Hepatocyte (in vitro differentiated cells): Measurements from ENCODE around the gene FEM1A. TPM values are rescaled to one million over a fixed set of nuclear protein-coding genes. Genes with fewer than 3 reads are reported as not detected.
A peak's percentile ranks its signal among the peaks of the same experiment; 100 is the strongest.
"Not testable (repeated sequence)": the region's sequence is repeated elsewhere in the genome, so short reads cannot be mapped to it uniquely, and the experiment has no call there.

Source experiments
- DNase-seq: peaks from one replicate; pipeline ENCODE4 v3.0.0-alpha.2; 2016; ENCODE audit warnings: low spot score
- H2AFZ ChIP-seq: fragments of 200-600 bp; sonication (generic); 2 replicates; pipeline ENCODE4 v1.6.0; 2016; ENCODE audit warnings: antibody characterized with exemption, mild to moderate bottlenecking
- H3K27ac ChIP-seq: fragments of 200-600 bp; sonication (generic); 2 replicates; pipeline ENCODE4 v1.5.1; 2016; ENCODE audit warnings: mild to moderate bottlenecking
- H3K27me3 ChIP-seq: fragments of 200-600 bp; sonication (generic); 2 replicates; pipeline ENCODE4 v1.6.1; 2016
- H3K36me3 ChIP-seq: fragments of 200-600 bp; sonication (generic); replicated peaks from 2 replicates; pipeline ENCODE4 v1.5.1; 2016; ENCODE audit warnings: low read depth; ENCODE audit not compliant: insufficient read depth
- H3K4me1 ChIP-seq: fragments of 200-600 bp; sonication (generic); 2 replicates; pipeline ENCODE4 v1.5.1; 2016; ENCODE audit warnings: mild to moderate bottlenecking, moderate library complexity; ENCODE audit not compliant: insufficient read depth
- H3K4me2 ChIP-seq: fragments of 200-600 bp; sonication (generic); 2 replicates; pipeline ENCODE4 v1.6.0; 2016
- H3K4me3 ChIP-seq: fragments of 200-600 bp; sonication (generic); 2 replicates; pipeline ENCODE4 v1.5.1; 2016; ENCODE audit warnings: mild to moderate bottlenecking
- H3K79me2 ChIP-seq: fragments of 200-600 bp; sonication (generic); 2 replicates; pipeline ENCODE4 v1.6.0; 2017; ENCODE audit warnings: mild to moderate bottlenecking
- H3K9me2 ChIP-seq: fragments of 200-600 bp; sonication (generic); replicated peaks from 2 replicates; pipeline ENCODE4 v1.6.0; 2017; ENCODE audit warnings: mild to moderate bottlenecking; ENCODE audit not compliant: insufficient read depth
- H3K9me3 ChIP-seq: fragments of 200-600 bp; sonication (generic); 2 replicates; pipeline ENCODE4 v1.5.1; 2016; ENCODE audit warnings: low read depth, mild to moderate bottlenecking
- H4K20me1 ChIP-seq: fragments of 200-600 bp; sonication (generic); 2 replicates; pipeline ENCODE4 v1.6.0; 2016; ENCODE audit warnings: mild to moderate bottlenecking; ENCODE audit not compliant: insufficient read depth, poor library complexity, severe bottlenecking
- EZH2 ChIP-seq: fragments of 200-600 bp; sonication (generic); IDR thresholded peaks from 2 replicates; pipeline ENCODE4 v1.6.1; 2016; ENCODE audit warnings: antibody characterized with exemption, mild to moderate bottlenecking, borderline replicate concordance
- EZH2phosphoT487 ChIP-seq: fragments of 200-600 bp; sonication (generic); IDR thresholded peaks from one replicate; pipeline ENCODE4 v1.6.1; 2018; ENCODE audit warnings: antibody characterized with exemption, mild to moderate bottlenecking, low read depth, moderate library complexity; ENCODE audit not compliant: unreplicated experiment, severe bottlenecking
- WGBS: methylation state at CpG from one replicate; pipeline ENCODE4 v1.1.6; 2016; ENCODE audit warnings: low lambda C conversion rate; ENCODE audit errors: missing lambda C conversion rate; 5-methylcytosine and 5-hydroxymethylcytosine counted together
- polyA plus RNA-seq: library from polyadenylated mRNA; unstranded; fragments of >200 nt; fragmentation: Nextera tagmentation; extraction: Ambion mirVana; gene quantifications from 2 replicates; pipeline ENCODE4 v1.2.1, GENCODE V29; 2016
- total RNA-seq: library from RNA; depleted of rRNA; stranded (reverse); fragments of >200 nt; gene quantifications from 2 replicates; pipeline ENCODE4 v1.2.3, GENCODE V29; 2014
- TF ChIP-seq, protein P1 (sequence below): fragments of 200-600 bp; sonication (generic); IDR thresholded peaks from 2 replicates; pipeline ENCODE4 v1.5.1; 2016; ENCODE audit warnings: antibody characterized with exemption, mild to moderate bottlenecking; ENCODE audit not compliant: poor library complexity

FEM1A gene, protein sequence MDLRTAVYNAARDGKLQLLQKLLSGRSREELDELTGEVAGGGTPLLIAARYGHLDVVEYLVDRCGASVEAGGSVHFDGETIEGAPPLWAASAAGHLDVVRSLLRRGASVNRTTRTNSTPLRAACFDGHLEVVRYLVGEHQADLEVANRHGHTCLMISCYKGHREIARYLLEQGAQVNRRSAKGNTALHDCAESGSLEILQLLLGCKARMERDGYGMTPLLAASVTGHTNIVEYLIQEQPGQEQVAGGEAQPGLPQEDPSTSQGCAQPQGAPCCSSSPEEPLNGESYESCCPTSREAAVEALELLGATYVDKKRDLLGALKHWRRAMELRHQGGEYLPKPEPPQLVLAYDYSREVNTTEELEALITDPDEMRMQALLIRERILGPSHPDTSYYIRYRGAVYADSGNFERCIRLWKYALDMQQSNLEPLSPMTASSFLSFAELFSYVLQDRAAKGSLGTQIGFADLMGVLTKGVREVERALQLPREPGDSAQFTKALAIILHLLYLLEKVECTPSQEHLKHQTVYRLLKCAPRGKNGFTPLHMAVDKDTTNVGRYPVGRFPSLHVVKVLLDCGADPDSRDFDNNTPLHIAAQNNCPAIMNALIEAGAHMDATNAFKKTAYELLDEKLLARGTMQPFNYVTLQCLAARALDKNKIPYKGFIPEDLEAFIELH
- total RNA-seq (8.3 and 9.2 TPM in 2 replicates), polyA plus RNA-seq (1.2 and 1.3 TPM in 2 replicates)

DNA sequence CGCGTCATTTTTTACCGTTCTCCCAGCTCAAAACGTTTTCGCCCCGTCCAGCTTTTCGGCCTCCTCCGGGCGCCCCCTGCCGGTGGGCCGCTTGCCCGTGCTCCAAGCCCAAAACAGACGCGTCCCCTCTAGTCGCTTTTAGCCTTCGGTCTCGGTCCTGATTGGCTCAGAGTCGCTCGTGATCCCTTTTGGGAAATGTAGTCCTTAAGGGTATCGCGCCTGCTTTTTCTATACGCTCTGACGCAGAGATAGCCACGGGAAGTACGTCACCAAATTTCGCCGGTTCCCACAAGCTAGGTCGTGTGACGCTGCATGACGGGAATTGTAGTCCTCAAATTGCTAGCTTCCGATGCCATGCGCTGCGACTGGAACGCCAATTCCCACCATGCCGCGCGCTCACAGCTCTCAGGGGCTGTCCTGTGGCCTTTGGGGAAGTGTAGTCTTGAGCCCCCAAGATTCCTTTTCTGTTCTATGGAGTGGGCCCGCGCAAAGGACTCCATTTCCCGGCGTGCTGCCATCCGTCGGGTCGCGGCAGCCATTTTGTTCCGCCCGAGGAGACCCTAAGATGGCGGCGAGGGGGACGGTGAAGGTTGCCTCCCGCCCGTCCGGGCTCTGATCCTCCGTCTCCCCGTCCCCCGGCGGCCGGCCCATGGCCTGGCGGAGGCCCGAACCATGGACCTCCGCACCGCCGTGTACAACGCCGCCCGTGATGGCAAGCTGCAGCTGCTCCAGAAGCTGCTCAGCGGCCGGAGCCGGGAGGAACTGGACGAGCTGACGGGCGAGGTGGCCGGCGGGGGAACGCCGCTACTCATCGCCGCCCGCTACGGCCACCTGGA, at the start of gene FEM1A:
TSS of gene FEM1A (plus strand) at position 552 of the 836 bp plus-strand sequence. CDS start at position 673, 121 bp downstream.
- Histone ChIP-seq H3K79me2 (peaks cover 42% of the 10 kb centered on the region), H3K4me1 (peaks cover 7% of the 10 kb centered on the region), H3K4me3 (peak within 1 kb of the TSS; percentile 48), H3K36me3 (no peaks in the 10 kb centered on the region), H2AFZ (peak within 1 kb of the TSS; percentile 30), H3K9me3 (no peaks in the 10 kb centered on the region), H3K27ac (peak within 1 kb of the TSS; percentile 77), H3K27me3 (no peaks in the 10 kb centered on the region), H3K9me2 (no peaks in the 10 kb centered on the region), H3K4me2 (peak within 1 kb of the TSS; percentile 97), H4K20me1 (no peaks in the 10 kb centered on the region)
- WGBS, result 2% methylated on average over 76 of the region's 80 CpGs
- peak; percentile 100 for DNase-seq
- TF ChIP-seq EZH2, result no peak
- TF ChIP-seq, protein P1, sequence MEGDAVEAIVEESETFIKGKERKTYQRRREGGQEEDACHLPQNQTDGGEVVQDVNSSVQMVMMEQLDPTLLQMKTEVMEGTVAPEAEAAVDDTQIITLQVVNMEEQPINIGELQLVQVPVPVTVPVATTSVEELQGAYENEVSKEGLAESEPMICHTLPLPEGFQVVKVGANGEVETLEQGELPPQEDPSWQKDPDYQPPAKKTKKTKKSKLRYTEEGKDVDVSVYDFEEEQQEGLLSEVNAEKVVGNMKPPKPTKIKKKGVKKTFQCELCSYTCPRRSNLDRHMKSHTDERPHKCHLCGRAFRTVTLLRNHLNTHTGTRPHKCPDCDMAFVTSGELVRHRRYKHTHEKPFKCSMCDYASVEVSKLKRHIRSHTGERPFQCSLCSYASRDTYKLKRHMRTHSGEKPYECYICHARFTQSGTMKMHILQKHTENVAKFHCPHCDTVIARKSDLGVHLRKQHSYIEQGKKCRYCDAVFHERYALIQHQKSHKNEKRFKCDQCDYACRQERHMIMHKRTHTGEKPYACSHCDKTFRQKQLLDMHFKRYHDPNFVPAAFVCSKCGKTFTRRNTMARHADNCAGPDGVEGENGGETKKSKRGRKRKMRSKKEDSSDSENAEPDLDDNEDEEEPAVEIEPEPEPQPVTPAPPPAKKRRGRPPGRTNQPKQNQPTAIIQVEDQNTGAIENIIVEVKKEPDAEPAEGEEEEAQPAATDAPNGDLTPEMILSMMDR, result peak; percentile 99

DNA sequence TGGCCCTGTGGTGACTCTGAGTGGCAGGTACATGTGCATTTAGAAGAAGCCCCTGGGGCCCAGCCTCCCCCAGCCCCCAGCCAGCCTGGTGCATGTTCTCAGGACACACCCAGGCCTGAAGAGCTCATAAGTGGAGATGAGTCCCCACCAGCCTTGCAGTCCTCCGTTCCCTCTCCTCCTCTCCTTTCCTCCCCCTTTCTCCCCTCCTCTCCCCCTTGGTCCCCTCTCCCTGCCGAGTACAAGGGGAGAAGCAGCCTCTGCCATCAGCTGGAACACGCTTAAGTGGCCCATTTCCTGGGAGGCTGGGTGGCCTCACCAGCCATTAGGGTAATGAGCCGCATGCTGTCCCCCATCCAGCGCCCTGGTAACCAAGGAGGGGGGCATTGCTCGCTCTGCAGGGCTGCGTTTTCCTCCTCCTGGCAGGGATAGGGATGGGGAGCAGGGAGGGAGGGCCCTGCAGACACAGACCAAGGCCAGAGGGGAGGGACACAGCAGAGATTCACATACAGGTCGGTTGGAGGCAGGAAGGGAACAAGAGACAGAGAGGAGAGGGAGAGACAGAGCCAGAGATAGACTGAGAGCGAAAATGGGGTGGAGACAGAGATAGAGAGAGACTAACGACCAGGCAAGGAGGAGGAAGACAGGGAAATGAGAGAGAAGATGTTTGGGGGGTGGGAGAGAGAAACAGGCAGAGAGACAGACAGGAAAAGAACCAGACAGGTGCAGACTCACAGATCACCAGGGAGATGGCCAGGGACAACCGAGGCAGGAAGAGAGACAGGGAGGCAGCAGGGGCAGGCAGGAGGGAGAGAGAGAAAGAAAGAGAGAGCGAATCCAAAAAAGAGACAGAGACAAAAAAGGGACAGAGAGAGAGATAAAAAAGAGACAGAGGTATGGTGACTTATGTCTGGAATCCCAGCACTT, 48.5 kb upstream of the FEM1A start:
- no peak overlapping the region for H3K27ac ChIP-seq
- H3K9me3 ChIP-seq, result no peaks in the 10 kb centered on the region
- TF ChIP-seq EZH2, result no peak
- TF ChIP-seq EZH2phosphoT487, result no peak
- TF ChIP-seq, protein P1, result no peak
- WGBS, result 33% methylated on average over 11 of the region's 12 CpGs
- H3K27me3 ChIP-seq, result no peaks in the 10 kb centered on the region
- H3K36me3 ChIP-seq, result no peaks in the 10 kb centered on the region
- no peak overlapping the region for H2AFZ ChIP-seq
- H3K79me2 ChIP-seq, result no peaks in the 10 kb centered on the region
- H4K20me1 ChIP-seq, result no peaks in the 10 kb centered on the region
- H3K4me2 ChIP-seq, result no peak overlapping the region
- no peak overlapping the region for H3K4me3 ChIP-seq
- H3K9me2 ChIP-seq, result no peaks in the 10 kb centered on the region
- H3K4me1 ChIP-seq, result no peaks in the 10 kb centered on the region
- no peak for DNase-seq

DNA sequence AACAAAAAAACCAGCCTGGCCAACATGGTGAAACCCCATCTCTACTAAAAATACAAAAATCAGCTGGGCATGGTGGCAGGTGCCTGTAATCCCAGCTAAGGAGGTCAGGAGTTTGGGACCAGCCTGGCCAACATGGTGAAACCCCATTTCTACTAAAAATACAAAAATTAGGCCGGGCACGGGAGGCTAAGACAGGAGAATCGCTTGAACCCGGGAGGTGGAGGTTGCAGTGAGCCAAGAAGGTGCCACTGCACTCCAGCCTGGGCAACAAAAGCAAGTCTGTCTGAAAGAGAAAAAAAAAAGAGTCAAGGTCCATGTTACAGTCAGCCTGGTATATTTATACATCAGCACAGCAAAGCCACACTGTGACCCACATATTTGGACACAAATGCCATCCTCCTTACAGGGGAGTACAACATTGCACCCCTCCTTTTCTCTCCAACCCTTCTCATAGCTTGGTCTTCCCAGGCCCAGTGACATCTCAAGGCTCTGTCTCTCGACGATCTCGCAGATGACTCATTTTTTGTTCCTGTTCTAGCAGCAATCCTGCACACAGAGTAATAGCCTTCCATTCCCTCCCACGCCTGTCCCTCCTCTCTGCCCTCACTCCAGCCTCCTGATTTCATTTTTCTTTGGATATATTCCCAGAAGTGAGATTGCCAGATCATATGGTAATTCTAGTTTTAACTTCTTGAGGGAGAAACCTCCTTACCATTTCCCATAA, 46.9 kb upstream of the FEM1A start:
- Histone ChIP-seq H3K27me3 (no peaks in the 10 kb centered on the region), H3K79me2 (no peaks in the 10 kb centered on the region), H4K20me1 (no peaks in the 10 kb centered on the region), H3K4me1 (no peaks in the 10 kb centered on the region), H3K4me3 (no peak overlapping the region), H3K27ac (no peak overlapping the region), H3K9me2 (no peaks in the 10 kb centered on the region), H3K36me3 (no peaks in the 10 kb centered on the region), H3K9me3 (no peaks in the 10 kb centered on the region), H3K4me2 (no peak overlapping the region), H2AFZ (no peak overlapping the region)
- DNase-seq, result peak; percentile 74
- no peak for TF ChIP-seq EZH2
- no peak for TF ChIP-seq EZH2phosphoT487
- TF ChIP-seq, protein P1, result no peak
- 64% methylated on average over 8 of the region's 8 CpGs for WGBS

DNA sequence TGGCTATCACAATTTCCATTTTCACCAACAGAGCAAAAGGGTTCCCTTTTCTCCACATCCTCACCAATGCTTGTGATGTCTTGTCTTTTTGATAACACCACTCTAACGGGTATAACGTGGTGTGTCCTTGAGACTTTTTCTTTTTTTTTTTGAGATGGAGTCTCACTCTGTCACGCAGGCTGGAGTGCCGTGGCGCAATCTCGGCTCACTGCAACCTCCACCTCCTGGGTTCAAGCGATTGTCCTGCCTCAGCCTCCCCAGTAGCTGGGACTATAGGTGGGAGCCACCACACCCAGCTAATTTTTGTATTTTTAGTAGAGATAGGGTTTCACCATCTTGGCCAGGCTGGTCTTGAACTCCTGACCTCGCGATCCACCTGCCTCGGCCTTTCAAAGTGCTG, 46.4 kb upstream of the FEM1A start:
- H3K79me2 ChIP-seq, H3K4me2 ChIP-seq, H3K9me3 ChIP-seq, H3K9me2 ChIP-seq, H3K27ac ChIP-seq, H3K27me3 ChIP-seq, H3K4me3 ChIP-seq, DNase-seq, H2AFZ ChIP-seq, H3K36me3 ChIP-seq, H4K20me1 ChIP-seq, H3K4me1 ChIP-seq: not testable (repeated sequence)
- WGBS, result 91% methylated on average over 10 of the region's 10 CpGs
